ENCODE data around the gene WDR44. TPM values are rescaled to one million over a fixed set of nuclear protein-coding genes. Genes with fewer than 3 reads are reported as not detected.
A peak's percentile ranks its signal among the peaks of the same experiment; 100 is the strongest.

WDR44 gene
- total RNA-seq, 1 donor from 2014 or later, result 5.9 TPM

DNA sequence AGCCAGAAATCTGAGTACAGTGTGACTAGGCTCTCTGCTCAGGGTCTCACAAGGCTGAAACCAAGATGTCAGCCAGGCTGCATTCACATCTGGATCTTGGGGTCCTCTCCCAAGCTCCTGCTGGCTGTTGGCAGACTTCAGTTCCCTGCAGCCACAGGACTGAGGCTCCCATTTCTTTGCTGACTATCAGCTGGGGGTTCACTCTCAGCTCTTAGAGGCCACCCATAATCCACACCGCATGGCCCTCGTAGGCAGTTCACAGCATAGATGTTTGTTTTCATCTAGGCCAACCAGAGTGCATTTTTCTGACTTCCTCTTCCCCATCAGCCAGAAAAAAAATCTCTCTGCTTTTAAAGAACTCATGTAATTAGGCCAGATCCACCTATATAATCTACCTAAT lies 8.2 kb upstream of the WDR44 start:
- Histone ChIP-seq H3K4me1 (no peaks in the 10 kb centered on the region), H3K9me3 (no peaks in the 10 kb centered on the region), H3K36me3 (no peaks in the 10 kb centered on the region), H3K4me3 (no peak overlapping the region), H3K27me3 (no peaks in the 10 kb centered on the region), H3K27ac (no peak overlapping the region)
- no peak for DNase-seq (ENCODE audit: low spot score in 2 of 2)
- TF ChIP-seq, protein P1, sequence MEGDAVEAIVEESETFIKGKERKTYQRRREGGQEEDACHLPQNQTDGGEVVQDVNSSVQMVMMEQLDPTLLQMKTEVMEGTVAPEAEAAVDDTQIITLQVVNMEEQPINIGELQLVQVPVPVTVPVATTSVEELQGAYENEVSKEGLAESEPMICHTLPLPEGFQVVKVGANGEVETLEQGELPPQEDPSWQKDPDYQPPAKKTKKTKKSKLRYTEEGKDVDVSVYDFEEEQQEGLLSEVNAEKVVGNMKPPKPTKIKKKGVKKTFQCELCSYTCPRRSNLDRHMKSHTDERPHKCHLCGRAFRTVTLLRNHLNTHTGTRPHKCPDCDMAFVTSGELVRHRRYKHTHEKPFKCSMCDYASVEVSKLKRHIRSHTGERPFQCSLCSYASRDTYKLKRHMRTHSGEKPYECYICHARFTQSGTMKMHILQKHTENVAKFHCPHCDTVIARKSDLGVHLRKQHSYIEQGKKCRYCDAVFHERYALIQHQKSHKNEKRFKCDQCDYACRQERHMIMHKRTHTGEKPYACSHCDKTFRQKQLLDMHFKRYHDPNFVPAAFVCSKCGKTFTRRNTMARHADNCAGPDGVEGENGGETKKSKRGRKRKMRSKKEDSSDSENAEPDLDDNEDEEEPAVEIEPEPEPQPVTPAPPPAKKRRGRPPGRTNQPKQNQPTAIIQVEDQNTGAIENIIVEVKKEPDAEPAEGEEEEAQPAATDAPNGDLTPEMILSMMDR (IDR thresholded peaks at IDR 0.05), result no peak
- intact Hi-C loops (cut with DNase I), result no loop called here

DNA sequence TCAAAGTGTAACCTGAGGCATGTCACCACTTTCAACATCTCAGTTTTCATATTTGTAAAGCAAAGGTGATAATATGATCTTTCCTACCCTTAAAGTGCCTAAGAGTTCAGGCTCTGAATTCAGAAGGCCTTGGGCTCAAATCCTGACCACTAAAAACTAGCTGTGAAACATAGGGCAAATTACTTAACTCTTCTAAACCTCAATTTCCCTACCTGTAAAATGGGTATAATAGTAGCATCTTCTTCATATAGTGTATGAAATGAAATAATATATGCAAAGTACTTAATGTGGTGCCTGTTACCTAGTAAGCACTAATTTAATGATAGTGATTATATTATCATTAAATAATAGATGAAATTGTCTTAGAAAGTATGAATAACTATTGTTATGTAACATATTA lies 7.0 kb upstream of the WDR44 start:
- TF ChIP-seq, protein P1 (IDR thresholded peaks at IDR 0.05), result no peak
- Histone ChIP-seq H3K27me3 (no peaks in the 10 kb centered on the region), H3K27ac (no peak overlapping the region), H3K4me1 (no peaks in the 10 kb centered on the region), H3K4me3 (no peak overlapping the region), H3K9me3 (no peaks in the 10 kb centered on the region), H3K36me3 (no peaks in the 10 kb centered on the region)
- intact Hi-C loops (cut with DNase I), result no loop called here
- DNase-seq (ENCODE audit: low spot score in 2 of 2), result no peak

DNA sequence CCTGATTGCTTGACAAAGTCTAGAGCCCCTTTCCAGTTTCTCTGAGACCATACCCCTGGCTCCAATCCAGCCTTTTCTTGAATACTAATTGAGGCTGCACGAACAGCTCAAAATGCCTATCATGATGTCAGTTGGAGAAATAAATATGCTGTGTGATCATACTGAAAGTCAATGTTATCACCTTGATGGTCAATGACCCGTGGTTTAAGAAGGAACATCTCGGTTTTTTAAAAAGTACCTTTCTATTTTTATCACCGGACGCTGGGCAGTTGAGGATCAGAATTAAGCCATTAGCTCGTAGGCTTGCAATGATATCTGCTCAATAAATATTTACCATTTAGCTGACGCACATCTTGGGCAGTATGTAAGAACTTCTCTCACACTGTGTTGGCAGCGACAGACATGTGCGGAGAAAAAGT lies 852 bp upstream of the WDR44 start:
- Histone ChIP-seq H3K4me3 (peak overlapping the region; percentile 69 to 89), H3K36me3 (no peaks in the 10 kb centered on the region), H3K27ac (peak overlapping the region; percentile 94 to 95), H3K4me1 (peaks cover 0 to 3% of the 10 kb centered on the region in 2 donors), H3K9me3 (no peaks in the 10 kb centered on the region), H3K27me3 (no peaks in the 10 kb centered on the region)
- DNase-seq (ENCODE audit: low spot score in 2 of 2), result no peak
- intact Hi-C loops (cut with DNase I), result loop anchor here (5.0 to 10.0 kb wide), 4 partner anchors 230 to 1510 kb away; partner anchors contain the start of genes IL13RA1, KLHL13 and UPF3B
- TF ChIP-seq, protein P1 (IDR thresholded peaks at IDR 0.05), result no peak

DNA sequence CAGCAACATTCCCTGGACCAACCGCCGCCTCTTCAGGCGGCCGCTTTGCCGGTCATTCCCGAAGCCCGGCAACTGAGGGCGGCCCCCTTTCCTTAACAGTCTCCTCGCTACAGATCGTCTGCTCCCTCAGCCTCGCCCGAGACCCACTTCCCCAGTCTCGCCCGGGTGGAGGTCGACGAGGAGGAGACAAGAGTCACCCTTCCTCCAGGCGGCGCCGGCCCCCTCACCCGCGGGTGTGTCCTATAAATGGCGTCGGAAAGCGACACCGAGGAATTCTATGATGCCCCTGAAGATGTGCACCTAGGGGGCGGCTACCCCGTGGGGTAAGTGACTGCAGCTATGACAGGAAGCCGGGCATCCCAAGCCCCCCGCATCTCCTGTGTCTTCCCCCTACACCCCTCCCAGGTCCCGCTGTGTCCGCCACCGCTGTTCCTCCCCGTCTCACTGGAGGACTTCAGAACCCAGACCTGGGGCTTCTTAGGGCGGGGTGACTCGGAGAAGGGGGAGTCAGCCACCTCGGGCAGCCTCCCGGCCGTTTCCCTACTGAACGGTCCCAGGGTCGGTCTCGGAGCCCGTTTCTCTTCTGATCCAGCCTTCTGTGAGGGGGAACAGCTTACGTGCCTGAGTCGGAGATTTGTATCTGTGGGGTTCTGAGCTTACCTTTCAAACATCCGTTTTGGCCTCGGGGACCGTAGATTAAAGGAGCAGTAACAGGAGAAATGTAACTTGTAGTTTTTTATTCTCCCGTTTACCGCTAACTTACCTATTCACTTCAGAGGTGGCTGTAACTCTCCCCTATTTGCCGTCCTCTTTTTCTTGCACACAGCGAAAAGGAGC lies 570 bp downstream of the WDR44 start:
- TF ChIP-seq, protein P1 (IDR thresholded peaks at IDR 0.05), result no peak
- intact Hi-C loops (cut with DNase I), result loop anchor here (5.0 to 10.0 kb wide), 4 partner anchors 232 to 1508 kb away; partner anchors contain the start of genes IL13RA1, KLHL13 and UPF3B
- Histone ChIP-seq H3K4me3 (peak overlapping the region; percentile 69 to 89), H3K9me3 (no peaks in the 10 kb centered on the region), H3K27ac (peak overlapping the region; percentile 94 to 95), H3K36me3 (no peaks in the 10 kb centered on the region), H3K27me3 (no peaks in the 10 kb centered on the region), H3K4me1 (peaks cover 0 to 3% of the 10 kb centered on the region in 2 donors)
- DNase-seq (ENCODE audit: low spot score in 2 of 2), result no peak

DNA sequence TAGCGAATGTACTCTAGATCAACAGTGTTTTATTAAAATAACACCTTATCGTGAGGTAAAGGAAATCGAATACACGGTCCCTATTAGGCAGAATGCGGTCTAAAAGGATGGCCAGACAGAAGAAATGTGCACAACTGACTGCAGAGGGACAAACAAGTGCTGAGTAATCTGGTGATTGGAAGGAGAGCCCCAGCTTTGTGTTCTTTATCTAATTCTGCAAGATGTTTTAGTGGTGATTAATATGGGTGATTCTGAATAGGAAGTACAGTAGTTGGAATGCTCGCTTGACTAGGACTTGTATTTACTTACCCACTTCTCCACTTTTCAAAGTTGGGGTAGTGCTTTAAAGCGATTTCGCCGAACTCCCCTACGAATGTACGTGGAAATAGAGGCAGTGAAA lies 1.2 kb downstream of the WDR44 start:
- Histone ChIP-seq H3K27ac (peak overlapping the region; percentile 94 to 95), H3K4me1 (peaks cover 3 to 4% of the 10 kb centered on the region in 2 donors), H3K27me3 (no peaks in the 10 kb centered on the region), H3K36me3 (no peaks in the 10 kb centered on the region), H3K9me3 (no peaks in the 10 kb centered on the region), H3K4me3 (peak overlapping the region; percentile 69 to 89)
- TF ChIP-seq, protein P1 (IDR thresholded peaks at IDR 0.05), result no peak
- intact Hi-C loops (cut with DNase I), result loop anchor here (5.0 to 10.0 kb wide), 4 partner anchors 232 to 1508 kb away; partner anchors contain the start of genes IL13RA1, KLHL13 and UPF3B
- DNase-seq (ENCODE audit: low spot score in 2 of 2), result no peak

All from ascending aorta (tissue), 2 donors.